Measurements from ENCODE around the gene LYRM1.

LYRM1 gene

GRCh38 chr16:20871941-20872815, 28.4 kb upstream of the LYRM1 start:
- no peak for DNase-seq

GRCh38 chr16:20873331-20873730, 27.2 kb upstream of the LYRM1 start:
- no peak for DNase-seq

GRCh38 chr16:20874088-20874581, 26.4 kb upstream of the LYRM1 start:
- no peak for DNase-seq

GRCh38 chr16:20875355-20875650, 25.3 kb upstream of the LYRM1 start:
- no peak for DNase-seq

- no peak for DNase-seq
Observed at GRCh38 chr16:20878682-20879147, 21.9 kb upstream of the LYRM1 start.

- DNase-seq, result no peak
Observed at GRCh38 chr16:20879175-20880040, 21.2 kb upstream of the LYRM1 start.

GRCh38 chr16:20880867-20881502, 19.6 kb upstream of the LYRM1 start:
- DNase-seq, result no peak

GRCh38 chr16:20881503-20881878, 19.1 kb upstream of the LYRM1 start:
- no peak for DNase-seq

- DNase-seq, result no peak
Observed at GRCh38 chr16:20883554-20884239, 16.9 kb upstream of the LYRM1 start.

- no peak for DNase-seq
Observed at GRCh38 chr16:20884240-20884556, 16.4 kb upstream of the LYRM1 start.

- no peak for DNase-seq
Observed at GRCh38 chr16:20886320-20886719, 14.3 kb upstream of the LYRM1 start.

GRCh38 chr16:20887207-20887606, 13.4 kb upstream of the LYRM1 start:
- no peak for DNase-seq

GRCh38 chr16:20889625-20890275, 10.8 kb upstream of the LYRM1 start:
- DNase-seq, result no peak

- no peak for DNase-seq
Observed at GRCh38 chr16:20894388-20894787, 6.2 kb upstream of the LYRM1 start.

- no peak for DNase-seq
Observed at GRCh38 chr16:20897253-20897897, 3.2 kb upstream of the LYRM1 start.

- no peak for DNase-seq
Observed at GRCh38 chr16:20897922-20898321, 2.6 kb upstream of the LYRM1 start.

- DNase-seq, result no peak
Observed at GRCh38 chr16:20899071-20899470, 1.5 kb upstream of the LYRM1 start.

- no peak for DNase-seq
Observed at GRCh38 chr16:20899477-20900298, 883 bp upstream of the LYRM1 start.

GRCh38 chr16:20901068-20901435, 481 bp downstream of the LYRM1 start:
- no peak for DNase-seq

GRCh38 chr16:20901436-20902112, 1.0 kb downstream of the LYRM1 start:
- DNase-seq, result peak in 1 of 2 experiments; percentile 13

All from SW 1271 (cell line).